HCT116 (cell line): Measurements from ENCODE around the gene KIF13A. TPM values are rescaled to one million over a fixed set of nuclear protein-coding genes. Genes with fewer than 3 reads are reported as not detected.

ENCODE experiments used
- ATAC-seq: fragments of 200-7000 bp; cut with Tn5 transposase; 2 replicates; pipeline ENCODE4 v1.9.1; 2020; ENCODE audit warnings: mild to moderate bottlenecking, moderate library complexity
- BruUV-seq: library from RNA; stranded (reverse); fragments of 400-500 nt; replicated peaks from 2 replicates; lab custom pipeline; 2021; lab: Mats Ljungman, UMichigan
- CTCF ChIA-PET: fragments of 300-600 bp; sonication (Branson Sonifier 250); formaldehyde crosslinking; loops from one replicate; lab custom pipeline; 2021; ENCODE audit warnings: antibody characterized with exemption; lab: Charles Lee
- POLR2A ChIA-PET: fragments of 300-600, 350-600 bp; sonication (Branson Sonifier 250); formaldehyde crosslinking; loops from one replicate; lab custom pipeline; 2021; ENCODE audit warnings: antibody characterized with exemption; lab: Charles Lee
- RAD21 ChIA-PET, 2 experiments: fragments of 300-600 bp; sonication (Branson Sonifier 250); formaldehyde crosslinking; loops; one replicate each; lab custom pipeline; 2023; ENCODE audit warnings: low total read pairs in 2 of 2; ENCODE audit not compliant: uncharacterized antibody in 2 of 2, unreplicated experiment in 2 of 2, low non-redundant PET in 1 of 2; lab: Charles Lee
- DNase-seq: peaks from one replicate; pipeline ENCODE4 v3.0.0-alpha.2; 2010; ENCODE audit warnings: low read depth, low spot score
- H2AFZ ChIP-seq: fragments of 200-600 bp; shearing (Covaris generic), sonication (generic); 2 replicates; pipeline ENCODE4 v1.6.1; 2017; ENCODE audit warnings: low read depth, mixed run types, mixed read lengths, antibody characterized with exemption, low read length; ENCODE audit not compliant: poor library complexity, severe bottlenecking
- H3K27ac ChIP-seq: 2 replicates; pipeline ENCODE4 v1.5.1; 2012; ENCODE audit warnings: low read depth, low read length
- H3K27me3 ChIP-seq: fragments of 200-600 bp; sonication (generic); 2 replicates; pipeline ENCODE4 v1.6.1; 2016; ENCODE audit warnings: mixed run types, low read length, mixed read lengths; ENCODE audit not compliant: insufficient read depth
- H3K36me3 ChIP-seq, 2 experiments: fragments of 200-500 bp in 1 of 2; fragments of 200-600 bp in 1 of 2; sonication (Bioruptor generic) in 1 of 2; sonication (generic) in 1 of 2; 2 replicates each; pipeline versions ENCODE4 v1.5.1 to v1.6.1; 2014 to 2016; ENCODE audit warnings: low read length in 2 of 2, inconsistent platforms in 1 of 2, mixed read lengths in 1 of 2, mixed run types in 1 of 2; ENCODE audit not compliant: insufficient read depth in 2 of 2, control insufficient read depth in 1 of 2
- H3K4me1 ChIP-seq, 2 experiments: fragments of 200-600 bp in 1 of 2; sonication (generic) in 1 of 2; 2 replicates each; pipeline versions ENCODE4 v1.5.1 to v1.6.1; 2012 to 2017; ENCODE audit warnings: low read length in 2 of 2, inconsistent platforms in 1 of 2, mild to moderate bottlenecking in 1 of 2, mixed read lengths in 1 of 2, mixed run types in 1 of 2, moderate library complexity in 1 of 2; ENCODE audit not compliant: insufficient read depth in 2 of 2, control insufficient read depth in 1 of 2
- H3K4me2 ChIP-seq: fragments of 200-600 bp; sonication (generic); 2 replicates; pipeline ENCODE4 v1.6.1; 2017; ENCODE audit warnings: mixed run types, low read length, mixed read lengths
- H3K4me3 ChIP-seq, 2 experiments: fragments of 200-600 bp in 1 of 2; sonication (generic) in 1 of 2; replicated peaks in 1 of 2; 2 replicates each; pipeline ENCODE4 v1.5.1; 2011 to 2016; ENCODE audit warnings: low read length in 2 of 2, control low read depth in 1 of 2, low read depth in 1 of 2, mild to moderate bottlenecking in 1 of 2, mixed read lengths in 1 of 2, mixed run types in 1 of 2
- H3K79me2 ChIP-seq: fragments of 200-600 bp; sonication (generic); 2 replicates; pipeline ENCODE4 v1.6.1; 2017; ENCODE audit warnings: mild to moderate bottlenecking, mixed run types, low read length, moderate library complexity, mixed read lengths; ENCODE audit not compliant: insufficient read depth
- H3K9ac ChIP-seq: fragments of 200-600 bp; sonication (generic); 2 replicates; pipeline ENCODE4 v1.6.1; 2016; ENCODE audit warnings: low read length, mixed read lengths
- H3K9me2 ChIP-seq: fragments of 200-600 bp; sonication (generic), shearing (Covaris generic); 2 replicates; pipeline ENCODE4 v1.6.1; 2017; ENCODE audit warnings: mixed run types, mild to moderate bottlenecking, moderate library complexity; ENCODE audit not compliant: insufficient read depth
- H3K9me3 ChIP-seq, 2 experiments: fragments of 200-500 bp in 1 of 2; fragments of 200-600 bp in 1 of 2; sonication (Bioruptor generic) in 1 of 2; sonication (generic) in 1 of 2; 2 replicates each; pipeline ENCODE4 v1.6.1; 2014 to 2017; ENCODE audit warnings: low read length in 2 of 2, mixed read lengths in 2 of 2, inconsistent platforms in 1 of 2, low read depth in 1 of 2, mild to moderate bottlenecking in 1 of 2, mixed run types in 1 of 2, moderate library complexity in 1 of 2; ENCODE audit not compliant: control insufficient read depth in 1 of 2, insufficient read depth in 1 of 2
- H4K20me1 ChIP-seq: fragments of 200-600 bp; sonication (generic), shearing (Covaris generic); 2 replicates; pipeline ENCODE4 v1.6.1; 2017; ENCODE audit warnings: mixed run types, mild to moderate bottlenecking, moderate library complexity; ENCODE audit not compliant: insufficient read depth
- CBX3 ChIP-seq: IDR thresholded peaks from 2 replicates; pipeline ENCODE4 v1.6.1; 2012; ENCODE audit warnings: low read depth
- FOSL1 ChIP-seq: IDR thresholded peaks from 2 replicates; pipeline ENCODE4 v1.6.1; 2012; ENCODE audit warnings: low read depth
- JUND ChIP-seq: IDR thresholded peaks from 2 replicates; pipeline ENCODE4 v1.6.1; 2012
- SP1 ChIP-seq: IDR thresholded peaks from 2 replicates; pipeline ENCODE4 v1.6.1; 2012; ENCODE audit warnings: low read depth
- TCF7L2 ChIP-seq: IDR thresholded peaks from 2 replicates; pipeline ENCODE4 v1.7.0; 2011; ENCODE audit warnings: borderline replicate concordance, inconsistent platforms; ENCODE audit not compliant: insufficient read depth, insufficient read length; ENCODE audit errors: extremely low read depth
- intact Hi-C: fragments of 100-400 bp; cut with micrococcal nuclease; formaldehyde crosslinking; loops from 2 replicates; pipeline ENCODE4 v1.10.0; 2022
- total RNA-seq: library from RNA; stranded (reverse); gene quantifications from one replicate; pipeline ENCODE4 v1.2.1, GENCODE V29; 2021; ENCODE audit not compliant: unreplicated experiment
- TF ChIP-seq, protein P1 (sequence below), 3 experiments: fragments of 200-600 bp in 1 of 3; sonication (generic) in 1 of 3; IDR thresholded peaks in 2 of 3; conservative IDR thresholded peaks in 1 of 3; 2 replicates each; pipeline ENCODE4 v1.5.1; 2012 to 2017; ENCODE audit warnings: low read depth in 2 of 3, low read length in 2 of 3, antibody characterized with exemption in 1 of 3, borderline replicate concordance in 1 of 3, control low read depth in 1 of 3, mild to moderate bottlenecking in 1 of 3, mixed read lengths in 1 of 3, mixed run types in 1 of 3, moderate library complexity in 1 of 3; ENCODE audit not compliant: insufficient read depth in 1 of 3

Gene KIF13A
- total RNA-seq, 1 experiment from 2014 or later: 23.1 TPM

GRCh38 chr6:17863901-17864754 lies 123.3 kb downstream of the KIF13A start:
- TF ChIP-seq CBX3 (0 out of 2 replicates have a peak, but pooled peaks have one; percentile 39), SP1 (peak; percentile 27; the same call in 1 of the 2 replicates), TCF7L2 (no peak), FOSL1 (peak; percentile 77), JUND (peak; percentile 57)
- TF ChIP-seq, protein P1, sequence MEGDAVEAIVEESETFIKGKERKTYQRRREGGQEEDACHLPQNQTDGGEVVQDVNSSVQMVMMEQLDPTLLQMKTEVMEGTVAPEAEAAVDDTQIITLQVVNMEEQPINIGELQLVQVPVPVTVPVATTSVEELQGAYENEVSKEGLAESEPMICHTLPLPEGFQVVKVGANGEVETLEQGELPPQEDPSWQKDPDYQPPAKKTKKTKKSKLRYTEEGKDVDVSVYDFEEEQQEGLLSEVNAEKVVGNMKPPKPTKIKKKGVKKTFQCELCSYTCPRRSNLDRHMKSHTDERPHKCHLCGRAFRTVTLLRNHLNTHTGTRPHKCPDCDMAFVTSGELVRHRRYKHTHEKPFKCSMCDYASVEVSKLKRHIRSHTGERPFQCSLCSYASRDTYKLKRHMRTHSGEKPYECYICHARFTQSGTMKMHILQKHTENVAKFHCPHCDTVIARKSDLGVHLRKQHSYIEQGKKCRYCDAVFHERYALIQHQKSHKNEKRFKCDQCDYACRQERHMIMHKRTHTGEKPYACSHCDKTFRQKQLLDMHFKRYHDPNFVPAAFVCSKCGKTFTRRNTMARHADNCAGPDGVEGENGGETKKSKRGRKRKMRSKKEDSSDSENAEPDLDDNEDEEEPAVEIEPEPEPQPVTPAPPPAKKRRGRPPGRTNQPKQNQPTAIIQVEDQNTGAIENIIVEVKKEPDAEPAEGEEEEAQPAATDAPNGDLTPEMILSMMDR (IDR thresholded peaks at IDR 0.05 in 2 of 3, conservative IDR thresholded peaks at IDR 0.05 in 1 of 3; ENCODE audit: borderline replicate concordance in 1 of 3, insufficient read depth in 1 of 3, low read depth in 2 of 3, low read length in 2 of 3): no peak
- TF ChIP-seq, all 23 proteins: peak for 4
- Histone ChIP-seq H3K9me2 (no peaks in the 10 kb centered on the region), H3K36me3 (no peaks in the 10 kb centered on the region), H3K79me2 (no peaks in the 10 kb centered on the region), H3K4me2 (peak overlapping the region; percentile 60), H3K9me3 (no peaks in the 10 kb centered on the region), H4K20me1 (no peaks in the 10 kb centered on the region), H3K27me3 (no peaks in the 10 kb centered on the region), H2AFZ (no peak overlapping the region), H3K4me3 (no peak overlapping the region), H3K27ac (peak overlapping the region; percentile 85), H3K4me1 (peaks cover 40 to 52% of the 10 kb centered on the region in 2 experiments), H3K9ac (peak overlapping the region; percentile 53)
- intact Hi-C loops: loop anchor here (2.0 kb wide), 1 partner anchor 291 kb away; the partner anchor contains the start of genes KDM1B and TPMT
- DNase-seq: peak; percentile 57
- peak; percentile 42 for ATAC-seq
- no TSS peak for BruUV-seq
- CTCF ChIA-PET: no interaction called here
- RAD21 ChIA-PET: no interaction called here
- POLR2A ChIA-PET: interaction anchor here (1.7 kb wide), 1 partner anchor 10 kb away, joined by 3 read pairs; no protein-coding TSS in a partner anchor
